Cortex of kidney (tissue), 1 donor: Measurements from ENCODE around the gene KITLG.
"Not testable (repeated sequence)": the region's sequence is repeated elsewhere in the genome, so short reads cannot be mapped to it uniquely, and the experiment has no call there.

Source experiments
- DNase-seq: peaks from one replicate; lab custom pipeline; 2025; lab: John Stamatoyannopoulos, UW

Gene KITLG

GRCh38 chr12:88580051-88580871, at the start of gene KITLG:
Gene KITLG, minus strand, starts transcription at chr12:88580471. Its CDS starts 193 bp downstream, at chr12:88580278.
- peak; percentile 64 for DNase-seq

- DNase-seq, result no peak
Measured at GRCh38 chr12:88628856-88629509, 48.7 kb upstream of the KITLG start.

- DNase-seq, result not testable (repeated sequence)
Measured at GRCh38 chr12:88628035-88628434, 47.8 kb upstream of the KITLG start.

- DNase-seq, result no peak
Measured at GRCh38 chr12:88627501-88627900, 47.2 kb upstream of the KITLG start.

GRCh38 chr12:88625356-88625755, 45.1 kb upstream of the KITLG start:
- no peak for DNase-seq

- no peak for DNase-seq
Measured at GRCh38 chr12:88624911-88625310, 44.6 kb upstream of the KITLG start.

GRCh38 chr12:88623777-88624548, 43.7 kb upstream of the KITLG start:
- DNase-seq, result no peak

GRCh38 chr12:88617352-88617751, 37.1 kb upstream of the KITLG start:
- no peak for DNase-seq

GRCh38 chr12:88615490-88615889, 35.2 kb upstream of the KITLG start:
- no peak for DNase-seq

GRCh38 chr12:88604646-88605045, 24.4 kb upstream of the KITLG start:
- no peak for DNase-seq

- no peak for DNase-seq
Measured at GRCh38 chr12:88600272-88600671, 20.0 kb upstream of the KITLG start.

GRCh38 chr12:88597365-88597764, 17.1 kb upstream of the KITLG start:
- no peak for DNase-seq

- no peak for DNase-seq
Measured at GRCh38 chr12:88595697-88596096, 15.4 kb upstream of the KITLG start.

- no peak for DNase-seq
Measured at GRCh38 chr12:88594780-88595179, 14.5 kb upstream of the KITLG start.

GRCh38 chr12:88591343-88591742, 11.1 kb upstream of the KITLG start:
- no peak for DNase-seq

GRCh38 chr12:88590851-88591250, 10.6 kb upstream of the KITLG start:
- no peak for DNase-seq

- DNase-seq, result no peak
Measured at GRCh38 chr12:88585077-88585476, 4.8 kb upstream of the KITLG start.

GRCh38 chr12:88579601-88580050, 645 bp downstream of the KITLG start:
- no peak for DNase-seq

GRCh38 chr12:88579161-88579517, 1.1 kb downstream of the KITLG start:
- DNase-seq, result no peak

- no peak for DNase-seq
Measured at GRCh38 chr12:88578276-88579160, 1.8 kb downstream of the KITLG start.

- DNase-seq, result no peak
Measured at GRCh38 chr12:88577537-88577936, 2.7 kb downstream of the KITLG start.

GRCh38 chr12:88576866-88577265, 3.4 kb downstream of the KITLG start:
- no peak for DNase-seq
